Measurements from ENCODE around the gene IRF2BP1.
"Not testable (repeated sequence)": the region's sequence is repeated elsewhere in the genome, so short reads cannot be mapped to it uniquely, and the experiment has no call there.

IRF2BP1 gene

DNA sequence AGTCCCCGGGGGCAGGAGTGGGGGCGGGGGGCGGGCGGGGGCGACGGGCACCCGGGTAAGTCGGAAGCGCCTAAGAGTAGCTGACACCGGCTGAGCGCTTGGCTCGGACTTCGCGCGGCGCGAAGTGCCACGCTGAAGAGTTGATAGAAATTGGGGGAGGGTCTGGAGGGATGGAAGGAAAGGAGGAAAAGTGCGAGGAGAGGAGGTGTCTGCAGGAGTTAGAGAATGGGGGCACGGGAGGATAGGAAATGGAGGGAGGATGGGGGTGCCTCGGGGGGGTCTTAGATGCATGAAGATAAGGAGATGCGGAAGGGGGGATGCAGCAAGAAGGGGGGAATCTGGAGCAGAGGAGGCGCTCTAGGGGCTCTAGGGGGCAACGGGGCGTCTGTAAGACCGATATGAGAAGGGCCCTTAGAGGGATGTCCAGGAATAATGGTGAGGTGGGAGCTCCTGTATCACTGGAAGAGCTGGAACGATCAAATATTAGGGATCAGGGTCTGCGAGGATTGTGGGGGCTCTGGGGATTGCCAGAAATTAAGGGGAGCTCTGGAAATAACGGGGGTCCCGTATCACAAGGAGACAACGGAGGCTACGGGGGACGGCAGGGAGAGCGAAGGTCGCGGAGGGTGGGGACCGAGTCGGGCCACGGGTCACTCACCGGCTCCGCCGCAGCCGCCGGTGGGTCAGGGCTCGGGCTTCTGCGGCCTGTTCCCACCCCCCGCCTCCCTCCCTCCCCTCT is 16.1 kb upstream of the IRF2BP1 start, which contains the start of gene MYPOP:
Gene MYPOP, minus strand, starts transcription at position 702 of the 739 bp plus-strand sequence. CDS start 840 bp downstream, outside the sequence.
- no peak for DNase-seq

GRCh38 chr19:45901432-45901911 is 15.5 kb upstream of the IRF2BP1 start:
- no peak for DNase-seq

GRCh38 chr19:45900738-45901431 is 14.9 kb upstream of the IRF2BP1 start:
- no peak for DNase-seq

- no peak for DNase-seq
These were observed 14.1 kb upstream of the IRF2BP1 start for GRCh38 chr19:45899919-45900589.

DNA sequence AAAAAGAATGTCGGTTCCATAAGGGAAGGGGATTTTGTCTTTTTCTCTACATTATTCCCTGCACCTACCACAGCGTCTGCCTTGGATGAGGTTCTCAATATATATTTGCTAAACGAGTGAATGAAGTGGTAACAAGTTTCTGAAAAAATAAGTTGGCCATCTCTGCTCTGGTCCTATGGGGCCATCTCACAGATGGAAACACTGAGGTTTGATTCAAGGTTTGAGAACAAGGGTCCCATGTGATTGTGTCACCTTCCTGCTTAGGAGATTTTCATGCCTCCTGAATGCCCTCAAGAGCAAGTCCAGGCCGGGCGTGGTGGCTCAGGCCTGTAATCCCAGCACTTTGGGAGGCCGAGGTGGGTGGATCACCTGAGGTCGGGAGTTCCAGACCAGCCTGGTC is 13.3 kb upstream of the IRF2BP1 start:
- DNase-seq, result no peak

DNA sequence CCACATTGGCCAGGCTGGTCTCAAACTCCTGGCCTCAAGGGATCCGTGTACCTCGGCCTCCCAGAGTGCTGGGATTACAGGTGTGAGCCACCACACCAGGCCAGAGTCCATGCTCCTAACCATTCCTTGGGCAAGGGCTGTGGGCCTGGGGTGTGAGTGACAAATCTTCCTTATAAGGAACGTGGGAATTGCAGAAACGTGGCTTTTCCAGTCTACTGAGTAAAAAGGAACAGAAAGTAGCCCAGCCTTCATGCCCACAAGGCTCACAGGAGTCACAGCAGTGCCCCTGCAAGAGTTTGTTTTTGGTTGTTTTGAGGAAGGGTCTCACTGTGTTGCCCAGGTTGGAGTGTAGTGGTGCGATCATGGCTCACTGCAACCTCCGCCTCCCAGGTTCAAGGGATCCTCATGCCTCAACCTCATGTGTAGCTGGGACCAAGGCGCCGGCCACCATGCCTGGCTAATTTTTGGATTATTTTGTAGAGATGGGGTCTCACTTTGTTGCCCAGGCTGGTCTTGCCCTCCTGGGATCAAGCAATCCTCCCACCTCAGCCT is 11.4 kb upstream of the IRF2BP1 start:
- no peak for DNase-seq

- not testable (repeated sequence) for DNase-seq
These were observed 10.2 kb upstream of the IRF2BP1 start for GRCh38 chr19:45895983-45896599.

DNA sequence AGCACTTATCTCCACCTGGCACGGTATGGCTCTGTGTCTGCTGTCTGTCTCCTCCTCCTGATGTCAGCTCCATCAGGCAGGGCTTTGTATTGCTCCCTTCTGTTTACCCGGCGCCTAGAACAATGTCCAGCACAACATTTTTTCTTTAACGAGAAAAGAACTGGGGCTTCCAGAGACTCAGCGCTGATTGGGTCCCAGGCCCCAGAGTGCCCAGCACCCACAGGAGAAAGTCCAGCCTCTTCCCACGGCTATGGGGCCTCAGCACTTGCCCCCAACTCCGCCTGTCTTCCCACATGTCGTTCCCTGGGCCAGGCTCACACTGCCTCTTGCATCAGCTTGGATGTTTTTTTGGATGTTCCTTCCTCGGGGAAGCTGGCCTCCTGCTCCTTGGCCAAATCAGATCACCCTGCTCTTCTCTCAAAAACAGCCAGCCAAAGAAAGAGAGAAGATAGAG is 9.6 kb upstream of the IRF2BP1 start:
- no peak for DNase-seq

DNA sequence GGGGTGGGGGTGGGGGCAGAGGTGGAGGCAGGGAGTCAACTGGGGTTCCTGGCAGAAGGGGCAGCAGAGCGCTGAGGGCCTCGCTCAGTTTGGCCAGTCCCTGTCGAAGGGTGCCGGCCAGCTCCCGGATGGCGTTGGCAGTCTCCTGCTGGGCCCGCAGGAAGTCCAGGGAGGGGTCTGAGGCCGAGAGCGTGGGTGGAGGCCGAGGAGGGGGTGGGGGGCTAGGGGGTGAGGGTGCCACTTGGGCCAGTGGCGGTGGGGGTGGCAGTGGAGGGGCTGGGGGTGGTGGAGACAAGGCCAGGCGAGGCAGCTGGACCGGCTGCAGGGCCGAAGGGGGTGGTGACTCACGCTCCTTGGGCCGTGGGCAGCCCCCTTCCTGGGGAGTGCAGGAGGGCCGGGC is 4.9 kb upstream of the IRF2BP1 start:
- DNase-seq, result no peak

DNA sequence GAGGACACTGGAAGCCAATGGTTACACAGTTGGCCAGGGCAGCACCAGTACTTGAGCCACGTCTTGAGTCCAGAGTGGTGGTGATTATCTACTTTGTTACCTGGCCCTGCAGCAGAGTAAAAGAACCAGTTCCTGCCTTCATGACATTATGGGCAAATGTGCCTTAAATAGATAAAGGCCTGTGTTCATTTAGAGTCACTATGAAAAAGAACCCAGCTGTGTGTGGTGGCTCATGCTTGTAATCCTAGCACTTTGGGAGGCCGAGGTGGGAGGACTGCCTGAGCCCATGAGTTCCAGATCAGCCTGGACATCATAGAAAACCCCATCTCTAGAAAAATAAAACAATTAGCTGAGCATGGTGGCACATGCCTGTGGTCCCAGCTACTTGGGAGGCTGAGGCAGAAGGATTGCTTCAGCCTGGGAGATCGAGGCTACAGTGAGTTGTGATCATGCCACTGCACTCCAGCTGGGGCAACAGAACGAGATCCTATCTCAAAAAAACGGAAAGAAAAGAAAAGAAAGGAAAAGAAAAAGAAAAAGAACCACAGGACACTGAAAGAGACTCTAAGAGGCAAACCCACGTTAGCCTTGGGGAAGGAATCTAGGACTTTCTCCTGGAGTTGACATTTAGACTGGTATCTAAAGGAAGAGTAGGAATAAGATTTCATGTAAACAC is 3.4 kb upstream of the IRF2BP1 start:
- DNase-seq, result no peak

- DNase-seq, result no peak
These were observed 1.3 kb upstream of the IRF2BP1 start for GRCh38 chr19:45887200-45887710.

GRCh38 chr19:45886427-45887199 is 672 bp upstream of the IRF2BP1 start:
- DNase-seq, result peak; percentile 18

DNA sequence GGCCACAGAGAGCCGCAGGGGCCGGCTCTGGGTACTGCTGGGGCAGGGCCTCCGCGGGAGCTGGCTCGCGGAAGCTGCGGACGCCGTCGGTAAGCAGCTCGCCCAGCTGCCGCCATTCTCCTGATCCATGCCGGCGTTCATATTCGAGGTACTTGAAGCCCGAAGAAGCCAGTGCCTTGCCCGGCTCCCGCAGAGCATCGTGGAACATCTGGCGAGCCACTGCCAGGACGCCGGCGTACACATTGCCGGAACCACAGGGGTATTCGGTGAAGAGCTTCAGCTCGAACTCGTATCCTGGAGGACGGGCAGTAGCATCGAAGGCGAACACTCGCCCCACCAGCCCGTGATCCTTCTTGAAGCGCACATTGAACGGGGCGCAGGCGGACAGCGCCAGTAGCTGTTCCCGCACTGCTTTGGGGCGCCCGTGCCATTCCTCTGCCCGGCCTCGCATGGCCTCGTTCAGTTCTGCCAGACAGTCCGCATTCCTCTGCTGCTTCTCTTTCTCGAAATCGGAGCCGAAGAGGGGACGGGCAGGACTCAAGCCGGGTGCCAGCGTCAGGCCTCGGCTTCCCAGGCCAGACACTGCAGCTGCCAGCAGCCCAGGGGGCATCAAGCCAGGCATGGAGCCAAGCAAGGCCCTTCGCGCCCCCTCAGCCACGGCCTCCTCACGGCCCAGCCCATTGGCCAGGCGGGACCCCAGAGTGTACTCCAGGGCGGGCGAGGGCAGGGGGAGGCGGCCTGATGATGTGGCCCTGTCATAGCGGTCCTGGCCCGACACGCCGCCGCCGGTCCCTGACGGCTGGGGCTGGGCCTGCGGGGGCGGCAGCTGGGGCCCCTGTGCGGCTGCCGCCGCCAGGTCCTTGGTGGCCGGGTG is 1.0 kb downstream of the IRF2BP1 start:
- DNase-seq, result no peak

- no peak for DNase-seq
These were observed 1.9 kb downstream of the IRF2BP1 start for GRCh38 chr19:45883881-45884681.

GRCh38 chr19:45883586-45883880 is 2.4 kb downstream of the IRF2BP1 start:
- no peak for DNase-seq

DNA sequence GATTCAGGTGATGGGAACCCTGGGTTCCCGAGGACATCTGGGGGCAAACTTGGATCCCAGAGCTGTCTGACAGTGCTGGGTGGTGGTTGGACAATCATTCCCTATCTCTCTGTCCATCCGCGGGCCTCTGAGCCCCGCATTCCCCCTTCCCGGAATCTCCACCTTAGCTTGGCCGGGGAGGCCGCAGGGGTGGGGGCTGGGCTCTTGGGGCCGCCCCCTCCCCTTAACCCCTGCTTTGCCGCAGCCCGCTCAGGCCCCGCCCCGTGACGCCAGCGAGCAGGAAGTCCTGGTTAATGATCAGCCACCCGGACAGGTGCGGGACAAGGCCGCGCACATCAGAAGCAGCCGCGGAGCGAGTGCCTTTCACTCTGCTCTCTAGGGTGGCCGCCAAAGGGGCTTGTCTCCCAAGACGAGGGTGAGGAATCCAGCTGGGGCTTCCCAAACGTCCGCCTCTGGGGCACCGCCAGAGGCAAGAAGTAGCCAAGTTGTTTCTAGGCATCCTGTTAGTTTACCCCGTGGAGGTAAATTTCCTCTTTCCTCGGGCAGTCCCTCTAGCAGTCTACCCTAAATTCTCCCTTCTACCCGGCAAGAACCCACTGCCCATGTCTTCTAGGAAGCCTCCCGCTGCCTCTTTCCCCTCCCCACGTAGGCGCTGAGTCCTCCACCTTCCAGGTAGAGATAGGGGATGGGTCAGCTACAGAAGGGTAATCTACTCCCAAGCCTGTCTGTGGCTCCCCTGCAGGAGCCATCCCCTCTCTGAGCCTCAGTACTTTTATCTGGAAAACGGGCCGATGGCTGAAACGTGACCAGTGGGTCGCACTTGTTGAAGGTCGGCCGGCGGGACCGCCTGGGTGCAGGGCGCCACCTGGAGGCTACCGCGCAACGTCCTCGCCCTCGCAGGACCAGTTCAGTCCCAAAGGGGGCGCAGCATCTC is 3.0 kb downstream of the IRF2BP1 start:
- no peak for DNase-seq

DNA sequence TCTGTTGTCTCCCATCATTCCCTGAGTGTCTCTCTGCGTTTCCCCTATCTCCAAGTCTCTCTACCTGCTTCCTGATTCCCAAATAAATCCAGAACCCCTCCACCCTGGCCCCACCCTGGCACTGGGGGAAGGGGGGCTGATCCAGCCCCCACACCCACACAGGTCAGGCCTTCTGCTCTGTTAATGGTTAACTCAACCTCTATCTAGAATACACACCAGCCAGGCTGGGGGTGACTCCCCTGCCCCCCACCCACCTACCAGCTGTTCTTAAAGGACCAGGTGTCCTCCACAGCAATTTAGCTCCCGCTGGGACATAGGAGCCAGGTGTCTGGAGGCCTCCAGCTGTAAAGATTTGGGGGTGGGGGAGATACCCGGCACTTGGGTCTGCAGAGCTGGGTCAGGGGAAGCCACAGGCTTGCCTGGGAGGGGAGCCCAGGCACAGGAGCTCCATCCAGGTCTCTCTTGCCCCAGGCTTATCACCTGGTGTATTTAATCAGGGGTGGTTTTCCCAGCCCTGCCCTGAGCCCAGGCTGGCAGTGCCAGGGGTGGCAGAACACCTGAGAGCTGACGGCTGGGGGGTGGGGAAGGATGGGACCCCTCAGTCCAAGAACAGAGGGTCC is 3.9 kb downstream of the IRF2BP1 start:
- DNase-seq, result peak; percentile 31

All from NCI-H1417 treated with DMSO at 0.1 percent for 48 hours (cell line).